SK-N-SH treated with all-trans-retinoic acid at 6 μM for 48 hours (cell line): ENCODE results near the gene CCND1.

Source experiments
- ATAC-seq: fragments of 200-7000 bp; cut with Tn5 transposase; 3 replicates; pipeline ENCODE4 v1.9.1; 2020; ENCODE audit warnings: mild to moderate bottlenecking, moderate library complexity
- ARNTL ChIP-seq: fragments of 450-650 bp; formaldehyde crosslinking; IDR thresholded peaks from 2 replicates; pipeline ENCODE4 v1.5.0; 2020; ENCODE audit warnings: low read depth, mild to moderate bottlenecking, moderate library complexity, borderline replicate concordance
- BACH2 ChIP-seq: fragments of 250-450 bp; sonication (Bioruptor Pico); IDR thresholded peaks from 2 replicates; pipeline ENCODE4 v1.9.0; 2021; ENCODE audit warnings: mild to moderate bottlenecking, borderline replicate concordance
- CSDC2 ChIP-seq: fragments of 250-450 bp; sonication (Bioruptor Pico); IDR thresholded peaks from 2 replicates; pipeline ENCODE4 v1.5.0; 2020; ENCODE audit warnings: mild to moderate bottlenecking, moderate library complexity
- ESRRG ChIP-seq: fragments of 250-450 bp; sonication (Bioruptor Pico); IDR thresholded peaks from 2 replicates; pipeline ENCODE4 v1.6.1; 2021; ENCODE audit warnings: mild to moderate bottlenecking
- ISL1 ChIP-seq: fragments of 250-450 bp; sonication (Bioruptor Pico); IDR thresholded peaks from 2 replicates; pipeline ENCODE4 v2.1.2; 2022; ENCODE audit warnings: mild to moderate bottlenecking, moderate library complexity
- PPARA ChIP-seq: fragments of 250-450 bp; sonication (Bioruptor Pico); IDR thresholded peaks from 2 replicates; pipeline ENCODE4 v1.5.0; 2020; ENCODE audit warnings: mild to moderate bottlenecking, borderline replicate concordance
- RARB ChIP-seq: fragments of 250-450 bp; sonication (Bioruptor Pico); IDR thresholded peaks from 2 replicates; pipeline ENCODE4 v1.8.0; 2021; ENCODE audit warnings: mild to moderate bottlenecking, moderate library complexity
- SNAI2 ChIP-seq: fragments of 250-450 bp; sonication (Bioruptor Pico); IDR thresholded peaks from 2 replicates; pipeline ENCODE4 v1.5.0; 2020; ENCODE audit warnings: mild to moderate bottlenecking, moderate library complexity
- TCF4 ChIP-seq: fragments of 250-450 bp; sonication (Bioruptor Pico); IDR thresholded peaks from 2 replicates; pipeline ENCODE4 v1.8.0; 2021; ENCODE audit warnings: mild to moderate bottlenecking, moderate library complexity, borderline replicate concordance
- TOX ChIP-seq: fragments of 250-450 bp; sonication (Bioruptor Pico); IDR thresholded peaks from 2 replicates; pipeline ENCODE4 v1.8.0; 2021; ENCODE audit warnings: mild to moderate bottlenecking, moderate library complexity, borderline replicate concordance
- ZC3H10 ChIP-seq: fragments of 250-450 bp; sonication (Bioruptor Pico); IDR thresholded peaks from 2 replicates; pipeline ENCODE4 v1.5.1; 2021; ENCODE audit warnings: mild to moderate bottlenecking, moderate library complexity
- ZFP3 ChIP-seq: fragments of 250-450 bp; sonication (Bioruptor Pico); IDR thresholded peaks from 2 replicates; pipeline ENCODE4 v1.5.0; 2020; ENCODE audit warnings: mild to moderate bottlenecking, moderate library complexity
- ZFP30 ChIP-seq: fragments of 450-650 bp; formaldehyde crosslinking; IDR thresholded peaks from 2 replicates; pipeline ENCODE4 v1.5.0; 2022; ENCODE audit warnings: mild to moderate bottlenecking, moderate library complexity
- ZNF565 ChIP-seq: fragments of 450-650 bp; formaldehyde crosslinking; conservative IDR thresholded peaks from 2 replicates; pipeline ENCODE4 v1.5.0; 2020; ENCODE audit warnings: low read depth, mild to moderate bottlenecking, moderate library complexity
- ZNF70 ChIP-seq: fragments of 450-650 bp; formaldehyde crosslinking; IDR thresholded peaks from 2 replicates; pipeline ENCODE4 v1.5.0; 2020; ENCODE audit warnings: mild to moderate bottlenecking, moderate library complexity
- ZNF8 ChIP-seq: fragments of 450-650 bp; formaldehyde crosslinking; IDR thresholded peaks from 2 replicates; pipeline ENCODE4 v1.5.0; 2020; ENCODE audit warnings: mild to moderate bottlenecking, moderate library complexity
- TF ChIP-seq, protein P1 (sequence below): fragments of 250-450 bp; sonication (Bioruptor Pico); IDR thresholded peaks from 2 replicates; pipeline ENCODE4 v1.5.1; 2021; ENCODE audit warnings: mild to moderate bottlenecking, moderate library complexity
- TF ChIP-seq, protein P2 (sequence below): fragments of 250-450 bp; sonication (Bioruptor Pico); IDR thresholded peaks from 2 replicates; pipeline ENCODE4 v1.5.0; 2020; ENCODE audit warnings: mild to moderate bottlenecking, moderate library complexity
- TF ChIP-seq, protein P3 (sequence below): fragments of 250-450 bp; sonication (Bioruptor Pico); IDR thresholded peaks from 2 replicates; pipeline ENCODE4 v1.5.1; 2020; ENCODE audit warnings: low read depth, mild to moderate bottlenecking, moderate library complexity
- TF ChIP-seq, protein P4 (sequence below): fragments of 250-450 bp; sonication (Bioruptor Pico); IDR thresholded peaks from 2 replicates; pipeline ENCODE4 v1.8.0; 2021; ENCODE audit warnings: low read depth, mild to moderate bottlenecking, moderate library complexity, borderline replicate concordance
- TF ChIP-seq, protein P5 (sequence below): fragments of 250-450 bp; sonication (Bioruptor Pico); IDR thresholded peaks from 2 replicates; pipeline ENCODE4 v1.8.0; 2020; ENCODE audit warnings: mild to moderate bottlenecking, moderate library complexity, borderline replicate concordance

The CCND1 gene

DNA sequence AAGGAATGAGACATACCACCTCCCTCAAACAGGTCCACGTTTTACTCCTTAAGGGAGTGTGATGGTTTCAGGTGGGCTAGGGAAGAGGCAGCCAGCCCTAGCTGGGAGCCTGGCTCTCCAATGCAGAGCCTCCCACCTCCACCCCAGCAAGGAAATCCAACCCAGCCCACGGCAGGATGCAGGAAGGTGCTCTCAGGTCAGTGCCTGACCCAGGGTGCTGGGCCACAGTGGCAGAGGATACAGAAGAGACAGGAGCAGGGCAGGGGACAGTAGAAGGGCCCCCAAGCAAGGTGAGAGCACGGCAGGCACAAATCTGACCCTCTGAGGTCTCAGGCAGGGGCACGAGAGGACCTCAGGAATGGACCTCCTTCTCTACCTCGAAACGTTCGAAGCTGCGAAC, 26.9 kb upstream of the CCND1 start:
- ATAC-seq = no peak

DNA sequence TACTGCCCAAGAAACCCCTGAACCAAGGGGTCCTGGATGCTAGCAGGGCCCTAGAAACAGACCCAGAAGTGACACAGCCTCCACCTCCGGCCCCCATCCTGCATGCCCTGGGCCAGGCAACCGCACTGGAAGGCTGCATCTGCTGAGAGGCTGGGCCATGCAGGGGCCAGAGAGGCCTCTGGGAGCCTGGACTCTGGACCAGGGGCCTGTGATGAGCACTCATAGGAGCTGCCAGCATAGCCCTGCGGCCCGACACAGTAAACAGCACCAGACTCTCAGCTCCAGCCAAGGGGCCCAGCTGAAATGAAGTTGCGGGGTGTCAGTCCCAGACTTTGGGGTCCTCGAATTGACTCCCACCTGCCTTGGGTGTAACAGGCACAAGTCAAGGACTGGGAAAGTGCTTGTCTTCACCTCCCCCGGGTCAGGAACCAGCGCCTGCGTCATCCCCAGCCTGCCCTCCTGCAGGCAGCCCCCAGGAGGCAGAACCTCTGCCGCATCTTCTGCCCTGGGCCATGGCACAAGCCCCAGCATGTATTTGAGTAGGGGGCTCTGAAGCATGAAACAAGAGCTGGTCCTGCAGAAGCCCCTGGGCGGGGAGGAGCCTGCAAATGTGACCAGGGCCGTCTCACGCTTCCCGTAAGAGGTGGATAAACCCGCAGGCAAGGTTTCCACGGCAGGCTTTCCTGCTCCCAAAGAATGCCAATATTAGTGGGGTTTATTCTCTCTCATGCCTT, 25.2 kb upstream of the CCND1 start:
- TF ChIP-seq, protein P1, sequence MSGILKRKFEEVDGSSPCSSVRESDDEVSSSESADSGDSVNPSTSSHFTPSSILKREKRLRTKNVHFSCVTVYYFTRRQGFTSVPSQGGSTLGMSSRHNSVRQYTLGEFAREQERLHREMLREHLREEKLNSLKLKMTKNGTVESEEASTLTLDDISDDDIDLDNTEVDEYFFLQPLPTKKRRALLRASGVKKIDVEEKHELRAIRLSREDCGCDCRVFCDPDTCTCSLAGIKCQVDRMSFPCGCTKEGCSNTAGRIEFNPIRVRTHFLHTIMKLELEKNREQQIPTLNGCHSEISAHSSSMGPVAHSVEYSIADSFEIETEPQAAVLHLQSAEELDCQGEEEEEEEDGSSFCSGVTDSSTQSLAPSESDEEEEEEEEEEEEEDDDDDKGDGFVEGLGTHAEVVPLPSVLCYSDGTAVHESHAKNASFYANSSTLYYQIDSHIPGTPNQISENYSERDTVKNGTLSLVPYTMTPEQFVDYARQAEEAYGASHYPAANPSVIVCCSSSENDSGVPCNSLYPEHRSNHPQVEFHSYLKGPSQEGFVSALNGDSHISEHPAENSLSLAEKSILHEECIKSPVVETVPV (CRISPR knock-in tag) = no peak
- TF ChIP-seq, protein P2, sequence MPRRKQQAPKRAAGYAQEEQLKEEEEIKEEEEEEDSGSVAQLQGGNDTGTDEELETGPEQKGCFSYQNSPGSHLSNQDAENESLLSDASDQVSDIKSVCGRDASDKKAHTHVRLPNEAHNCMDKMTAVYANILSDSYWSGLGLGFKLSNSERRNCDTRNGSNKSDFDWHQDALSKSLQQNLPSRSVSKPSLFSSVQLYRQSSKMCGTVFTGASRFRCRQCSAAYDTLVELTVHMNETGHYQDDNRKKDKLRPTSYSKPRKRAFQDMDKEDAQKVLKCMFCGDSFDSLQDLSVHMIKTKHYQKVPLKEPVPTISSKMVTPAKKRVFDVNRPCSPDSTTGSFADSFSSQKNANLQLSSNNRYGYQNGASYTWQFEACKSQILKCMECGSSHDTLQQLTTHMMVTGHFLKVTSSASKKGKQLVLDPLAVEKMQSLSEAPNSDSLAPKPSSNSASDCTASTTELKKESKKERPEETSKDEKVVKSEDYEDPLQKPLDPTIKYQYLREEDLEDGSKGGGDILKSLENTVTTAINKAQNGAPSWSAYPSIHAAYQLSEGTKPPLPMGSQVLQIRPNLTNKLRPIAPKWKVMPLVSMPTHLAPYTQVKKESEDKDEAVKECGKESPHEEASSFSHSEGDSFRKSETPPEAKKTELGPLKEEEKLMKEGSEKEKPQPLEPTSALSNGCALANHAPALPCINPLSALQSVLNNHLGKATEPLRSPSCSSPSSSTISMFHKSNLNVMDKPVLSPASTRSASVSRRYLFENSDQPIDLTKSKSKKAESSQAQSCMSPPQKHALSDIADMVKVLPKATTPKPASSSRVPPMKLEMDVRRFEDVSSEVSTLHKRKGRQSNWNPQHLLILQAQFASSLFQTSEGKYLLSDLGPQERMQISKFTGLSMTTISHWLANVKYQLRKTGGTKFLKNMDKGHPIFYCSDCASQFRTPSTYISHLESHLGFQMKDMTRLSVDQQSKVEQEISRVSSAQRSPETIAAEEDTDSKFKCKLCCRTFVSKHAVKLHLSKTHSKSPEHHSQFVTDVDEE = no peak
- no peak for TF ChIP-seq RARB
- no peak for TF ChIP-seq ESRRG (CRISPR knock-in tag)
- no peak for TF ChIP-seq SNAI2 (CRISPR knock-in tag)
- no peak for TF ChIP-seq ZFP3
- TF ChIP-seq CSDC2 (CRISPR knock-in tag) = no peak
- no peak for TF ChIP-seq TOX (CRISPR knock-in tag)
- TF ChIP-seq ARNTL = no peak
- TF ChIP-seq BACH2 (CRISPR knock-in tag) = no peak
- no peak for TF ChIP-seq ISL1
- TF ChIP-seq ZNF565 (CRISPR knock-in tag) = no peak
- TF ChIP-seq ZNF70 (CRISPR knock-in tag) = no peak
- TF ChIP-seq, protein P3, sequence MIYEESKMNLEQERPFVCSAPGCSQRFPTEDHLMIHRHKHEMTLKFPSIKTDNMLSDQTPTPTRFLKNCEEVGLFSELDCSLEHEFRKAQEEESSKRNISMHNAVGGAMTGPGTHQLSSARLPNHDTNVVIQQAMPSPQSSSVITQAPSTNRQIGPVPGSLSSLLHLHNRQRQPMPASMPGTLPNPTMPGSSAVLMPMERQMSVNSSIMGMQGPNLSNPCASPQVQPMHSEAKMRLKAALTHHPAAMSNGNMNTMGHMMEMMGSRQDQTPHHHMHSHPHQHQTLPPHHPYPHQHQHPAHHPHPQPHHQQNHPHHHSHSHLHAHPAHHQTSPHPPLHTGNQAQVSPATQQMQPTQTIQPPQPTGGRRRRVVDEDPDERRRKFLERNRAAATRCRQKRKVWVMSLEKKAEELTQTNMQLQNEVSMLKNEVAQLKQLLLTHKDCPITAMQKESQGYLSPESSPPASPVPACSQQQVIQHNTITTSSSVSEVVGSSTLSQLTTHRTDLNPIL (CRISPR knock-in tag) = no peak
- no peak for TF ChIP-seq ZC3H10 (CRISPR knock-in tag)
- TF ChIP-seq, protein P4, sequence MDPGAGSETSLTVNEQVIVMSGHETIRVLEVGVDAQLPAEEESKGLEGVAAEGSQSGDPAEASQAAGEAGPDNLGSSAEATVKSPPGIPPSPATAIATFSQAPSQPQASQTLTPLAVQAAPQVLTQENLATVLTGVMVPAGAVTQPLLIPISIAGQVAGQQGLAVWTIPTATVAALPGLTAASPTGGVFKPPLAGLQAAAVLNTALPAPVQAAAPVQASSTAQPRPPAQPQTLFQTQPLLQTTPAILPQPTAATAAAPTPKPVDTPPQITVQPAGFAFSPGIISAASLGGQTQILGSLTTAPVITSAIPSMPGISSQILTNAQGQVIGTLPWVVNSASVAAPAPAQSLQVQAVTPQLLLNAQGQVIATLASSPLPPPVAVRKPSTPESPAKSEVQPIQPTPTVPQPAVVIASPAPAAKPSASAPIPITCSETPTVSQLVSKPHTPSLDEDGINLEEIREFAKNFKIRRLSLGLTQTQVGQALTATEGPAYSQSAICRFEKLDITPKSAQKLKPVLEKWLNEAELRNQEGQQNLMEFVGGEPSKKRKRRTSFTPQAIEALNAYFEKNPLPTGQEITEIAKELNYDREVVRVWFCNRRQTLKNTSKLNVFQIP = no peak
- no peak for TF ChIP-seq ZNF8 (CRISPR knock-in tag)
- no peak for TF ChIP-seq TCF4 (CRISPR knock-in tag)
- TF ChIP-seq ZFP30 (CRISPR knock-in tag) = no peak
- TF ChIP-seq, protein P5, sequence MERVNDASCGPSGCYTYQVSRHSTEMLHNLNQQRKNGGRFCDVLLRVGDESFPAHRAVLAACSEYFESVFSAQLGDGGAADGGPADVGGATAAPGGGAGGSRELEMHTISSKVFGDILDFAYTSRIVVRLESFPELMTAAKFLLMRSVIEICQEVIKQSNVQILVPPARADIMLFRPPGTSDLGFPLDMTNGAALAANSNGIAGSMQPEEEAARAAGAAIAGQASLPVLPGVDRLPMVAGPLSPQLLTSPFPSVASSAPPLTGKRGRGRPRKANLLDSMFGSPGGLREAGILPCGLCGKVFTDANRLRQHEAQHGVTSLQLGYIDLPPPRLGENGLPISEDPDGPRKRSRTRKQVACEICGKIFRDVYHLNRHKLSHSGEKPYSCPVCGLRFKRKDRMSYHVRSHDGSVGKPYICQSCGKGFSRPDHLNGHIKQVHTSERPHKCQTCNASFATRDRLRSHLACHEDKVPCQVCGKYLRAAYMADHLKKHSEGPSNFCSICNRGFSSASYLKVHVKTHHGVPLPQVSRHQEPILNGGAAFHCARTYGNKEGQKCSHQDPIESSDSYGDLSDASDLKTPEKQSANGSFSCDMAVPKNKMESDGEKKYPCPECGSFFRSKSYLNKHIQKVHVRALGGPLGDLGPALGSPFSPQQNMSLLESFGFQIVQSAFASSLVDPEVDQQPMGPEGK = no peak
- ATAC-seq = no peak

More for the DNA sequence above, 26.9 kb upstream of the CCND1 start:
- TF ChIP-seq ARNTL = no peak
- no peak for TF ChIP-seq ZNF8 (CRISPR knock-in tag)

DNA sequence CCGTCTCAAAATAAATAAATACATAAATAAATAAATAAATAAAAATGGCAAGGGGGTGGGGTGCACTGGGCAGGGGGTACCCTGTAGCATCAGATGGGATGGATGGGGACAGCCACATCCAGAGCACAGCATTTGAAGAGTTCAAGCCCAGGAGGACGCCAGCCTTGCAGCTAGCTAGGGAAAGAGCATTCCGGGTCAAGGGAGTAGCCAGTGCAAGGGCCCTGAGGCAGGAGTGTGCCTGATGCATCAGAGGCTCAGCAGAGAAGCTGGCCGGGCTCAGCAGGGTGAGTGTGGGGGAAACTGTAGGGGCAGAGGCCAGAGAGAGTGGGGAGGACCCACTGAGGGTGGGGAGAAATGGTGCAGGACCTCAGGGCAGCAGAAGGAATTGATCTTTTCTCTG, 23.7 kb upstream of the CCND1 start:
- ATAC-seq = no peak
- TF ChIP-seq ZNF8 (CRISPR knock-in tag) = no peak
- TF ChIP-seq, protein P1 (CRISPR knock-in tag) = no peak
- no peak for TF ChIP-seq ISL1
- TF ChIP-seq ZNF70 (CRISPR knock-in tag) = no peak
- no peak for TF ChIP-seq ZNF565 (CRISPR knock-in tag)
- no peak for TF ChIP-seq CSDC2 (CRISPR knock-in tag)
- TF ChIP-seq TCF4 (CRISPR knock-in tag) = no peak
- TF ChIP-seq PPARA (CRISPR knock-in tag) = no peak
- no peak for TF ChIP-seq BACH2 (CRISPR knock-in tag)
- no peak for TF ChIP-seq RARB
- no peak for TF ChIP-seq ZC3H10 (CRISPR knock-in tag)
- TF ChIP-seq, protein P3 (CRISPR knock-in tag) = no peak
- TF ChIP-seq TOX (CRISPR knock-in tag) = no peak
